ENCODE results near the gene RAB34.

DNA sequence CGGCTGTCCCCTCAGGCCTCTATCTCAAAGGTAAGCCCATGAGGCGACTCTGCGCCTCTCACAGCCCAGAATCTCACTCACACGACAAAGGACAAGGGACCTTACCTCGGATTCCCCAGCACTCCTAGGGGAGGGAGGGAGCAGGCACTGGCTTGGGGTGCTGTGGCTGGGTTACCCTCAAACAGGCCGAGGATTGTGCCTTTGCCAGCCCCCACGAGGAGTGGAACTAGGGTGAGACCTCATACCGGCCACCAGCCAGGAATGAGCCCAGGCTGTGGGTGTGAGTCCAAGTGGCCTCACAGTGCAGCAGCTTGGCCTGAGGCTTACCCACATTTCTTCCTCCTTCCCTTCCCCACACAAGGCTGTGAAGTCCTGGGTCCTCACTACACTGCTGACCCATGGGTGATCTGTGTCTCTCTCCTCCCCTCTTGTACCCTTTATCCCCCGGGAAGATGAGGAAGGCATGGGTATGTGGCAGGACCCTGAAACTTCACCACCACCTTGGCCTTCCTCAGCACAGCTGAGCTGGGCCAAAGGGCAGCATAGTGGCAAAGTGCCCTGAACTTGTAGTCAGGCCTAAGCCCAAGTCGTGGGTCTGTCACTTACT is 11.8 kb downstream of the RAB34 start:
- TF ChIP-seq POLR2A (IDR thresholded peaks at IDR 0.05; ENCODE audit: low read depth, low read length), result no peak
- no peak for TF ChIP-seq POLR2AphosphoS5 (IDR thresholded peaks at IDR 0.05; ENCODE audit: low read depth, low read length)
- no peak for TF ChIP-seq TAF1 (IDR thresholded peaks at IDR 0.05; ENCODE audit: borderline replicate concordance, low read depth, low read length)
